GM13977 (cell line): ENCODE results near the gene WDR37.

Experiments
- DNase-seq: peaks from one replicate; pipeline ENCODE4 v3.0.0; 2012; ENCODE audit warnings: low spot score
- CTCF ChIP-seq: IDR thresholded peaks from 2 replicates; pipeline ENCODE4 v1.5.1; 2012; ENCODE audit warnings: mild to moderate bottlenecking, control low read depth; ENCODE audit not compliant: insufficient read depth; ENCODE audit errors: extremely low read depth, missing control alignments
- in situ Hi-C: fragments of 300-500 bp; cut with MboI; formaldehyde crosslinking; loops from one replicate; pipeline ENCODE4 v1.12.0; 2022; ENCODE audit warnings: low sequenced_read_pairs, low pct_unique_long_range_greater_than_20kb, mixed read lengths, inconsistent platforms; ENCODE audit not compliant: unreplicated experiment

The WDR37 gene

GRCh38 chr10:1151076-1152033 lies 95.2 kb downstream of the WDR37 start:
- no peak for TF ChIP-seq CTCF
- no peak for DNase-seq
- in situ Hi-C loops: no loop called here

GRCh38 chr10:1152386-1153250 lies 96.4 kb downstream of the WDR37 start:
- in situ Hi-C loops: no loop called here
- TF ChIP-seq CTCF: no peak
- no peak for DNase-seq

GRCh38 chr10:1153251-1153763 lies 97.1 kb downstream of the WDR37 start:
- no peak for TF ChIP-seq CTCF
- in situ Hi-C loops: no loop called here
- no peak for DNase-seq

GRCh38 chr10:1153805-1154351 lies 97.7 kb downstream of the WDR37 start:
- no peak for TF ChIP-seq CTCF
- DNase-seq: no peak
- in situ Hi-C loops: no loop called here

GRCh38 chr10:1154531-1155295 lies 98.5 kb downstream of the WDR37 start:
- in situ Hi-C loops: no loop called here
- DNase-seq: no peak
- no peak for TF ChIP-seq CTCF
